Smooth muscle cell (in vitro differentiated cells): Measurements from ENCODE around the gene HAL. TPM values are rescaled to one million over a fixed set of nuclear protein-coding genes. Genes with fewer than 3 reads are reported as not detected.

ENCODE experiments used
- DNase-seq: peaks from one replicate; lab custom pipeline; 2025; ENCODE audit not compliant: unreplicated experiment; lab: John Stamatoyannopoulos, UW
- H2AFZ ChIP-seq: fragments of 200-600 bp; sonication (generic); 2 replicates; pipeline ENCODE4 v1.6.0; 2016; ENCODE audit warnings: antibody characterized with exemption, low read depth, mild to moderate bottlenecking
- H3F3A ChIP-seq: fragments of 200-600 bp; sonication (generic); 2 replicates; pipeline ENCODE4 v1.6.0; 2017; ENCODE audit warnings: antibody characterized with exemption, low read depth
- H3K27ac ChIP-seq: fragments of 200-600 bp; sonication (generic); 2 replicates; pipeline ENCODE4 v1.5.1; 2016; ENCODE audit warnings: low read depth, mild to moderate bottlenecking
- H3K27me3 ChIP-seq: fragments of 200-600 bp; sonication (generic); 2 replicates; pipeline ENCODE4 v1.6.1; 2016; ENCODE audit warnings: low read depth, mild to moderate bottlenecking
- H3K36me3 ChIP-seq: fragments of 200-600 bp; sonication (generic); 2 replicates; pipeline ENCODE4 v1.5.1; 2016; ENCODE audit warnings: low read depth
- H3K4me1 ChIP-seq: fragments of 200-600 bp; sonication (generic); 2 replicates; pipeline ENCODE4 v1.5.1; 2016; ENCODE audit warnings: low read depth
- H3K4me2 ChIP-seq: fragments of 200-600 bp; sonication (generic); 2 replicates; pipeline ENCODE4 v1.6.0; 2016; ENCODE audit warnings: mild to moderate bottlenecking
- H3K4me3 ChIP-seq: fragments of 200-600 bp; sonication (generic); 2 replicates; pipeline ENCODE4 v1.5.1; 2016; ENCODE audit warnings: mild to moderate bottlenecking
- H3K79me2 ChIP-seq: fragments of 200-600 bp; sonication (generic); 2 replicates; pipeline ENCODE4 v1.6.0; 2016; ENCODE audit warnings: low read depth, mild to moderate bottlenecking
- H3K9ac ChIP-seq: fragments of 200-600 bp; sonication (generic); 2 replicates; pipeline ENCODE4 v1.6.0; 2016; ENCODE audit warnings: low read depth
- H3K9me3 ChIP-seq: fragments of 200-600 bp; sonication (generic); replicated peaks from 2 replicates; pipeline ENCODE4 v1.5.1; 2016; ENCODE audit warnings: low read depth
- H4K20me1 ChIP-seq: fragments of 200-600 bp; sonication (generic); 2 replicates; pipeline ENCODE4 v1.6.0; 2016; ENCODE audit warnings: low read depth
- WGBS: methylation state at CpG from one replicate; pipeline ENCODE4 v1.1.7; 2016; ENCODE audit warnings: low lambda C conversion rate; 5-methylcytosine and 5-hydroxymethylcytosine counted together
- polyA plus RNA-seq: library from polyadenylated mRNA; unstranded; fragments of >200 nt; fragmentation: Nextera tagmentation; extraction: Ambion mirVana; gene quantifications from 2 replicates; pipeline ENCODE4 v1.2.1, GENCODE V29; 2016
- total RNA-seq: library from RNA; depleted of rRNA; stranded (reverse); fragments of >200 nt; gene quantifications from 2 replicates; pipeline ENCODE4 v1.2.3, GENCODE V29; 2014
- TF ChIP-seq, protein P1 (sequence below): fragments of 200-600 bp; sonication (generic); IDR thresholded peaks from 2 replicates; pipeline ENCODE4 v1.5.1; 2017; ENCODE audit warnings: borderline replicate concordance, mild to moderate bottlenecking, antibody characterized with exemption; ENCODE audit not compliant: insufficient read depth, poor library complexity, severe bottlenecking

HAL gene
- total and polyA plus RNA-seq, 2 experiments from 2014 or later: 0.31 TPM; not detected in 1

DNA sequence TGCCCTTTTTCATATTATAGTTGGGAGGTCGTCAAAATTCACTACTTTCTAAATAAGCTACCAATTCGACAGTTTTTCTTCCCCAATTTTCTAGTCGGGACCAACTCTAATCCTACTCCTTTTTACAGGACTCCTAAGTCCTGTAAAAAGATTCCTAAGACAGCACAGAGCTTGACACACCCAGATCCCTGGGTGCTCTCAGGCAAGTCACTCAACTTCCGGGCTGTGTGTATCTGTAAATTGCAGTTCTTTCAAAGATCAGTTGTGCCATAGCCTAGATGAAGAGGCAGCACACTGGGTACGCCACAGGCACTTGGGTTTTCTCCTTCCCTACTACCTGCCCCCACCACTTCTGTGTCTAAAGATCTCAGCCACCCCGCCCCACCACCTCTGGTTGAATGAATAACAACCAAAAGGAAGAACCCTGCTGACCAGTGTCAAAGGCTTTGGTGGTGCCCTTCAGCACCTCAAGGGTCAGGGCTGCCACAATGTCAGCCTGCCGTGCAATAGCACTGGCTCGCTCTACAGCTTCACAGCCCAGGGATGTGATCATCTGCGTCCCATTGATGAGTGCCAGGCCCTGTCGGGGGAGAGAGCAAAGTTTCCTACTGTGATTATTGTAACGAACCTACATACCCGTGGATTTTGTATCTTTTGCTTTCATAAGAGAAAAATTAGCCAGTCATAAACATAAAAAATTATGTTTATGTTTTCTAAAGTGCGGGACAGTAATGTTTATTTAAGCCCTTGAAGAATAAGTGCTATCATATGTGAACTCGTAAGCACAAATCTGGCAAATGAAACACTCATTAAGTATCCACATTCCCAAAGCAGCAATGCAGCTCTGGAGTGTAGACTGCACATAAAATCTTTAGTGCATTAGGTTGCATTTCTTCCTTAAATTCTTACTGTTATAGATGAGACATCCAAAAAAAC is 9.2 kb downstream of the HAL start:
- Histone ChIP-seq H3K27ac (no peak overlapping the region), H3K4me2 (no peak overlapping the region), H3K9ac (no peak overlapping the region), H3K79me2 (no peaks in the 10 kb centered on the region), H3K27me3 (peaks cover 7% of the 10 kb centered on the region), H3K9me3 (no peaks in the 10 kb centered on the region), H2AFZ (no peak overlapping the region), H3K4me3 (no peak overlapping the region), H3F3A (no peaks in the 10 kb centered on the region), H4K20me1 (no peaks in the 10 kb centered on the region), H3K36me3 (no peaks in the 10 kb centered on the region), H3K4me1 (no peaks in the 10 kb centered on the region)
- DNase-seq: no peak
- 66% methylated on average over 14 of the region's 14 CpGs for WGBS
- TF ChIP-seq, protein P1, sequence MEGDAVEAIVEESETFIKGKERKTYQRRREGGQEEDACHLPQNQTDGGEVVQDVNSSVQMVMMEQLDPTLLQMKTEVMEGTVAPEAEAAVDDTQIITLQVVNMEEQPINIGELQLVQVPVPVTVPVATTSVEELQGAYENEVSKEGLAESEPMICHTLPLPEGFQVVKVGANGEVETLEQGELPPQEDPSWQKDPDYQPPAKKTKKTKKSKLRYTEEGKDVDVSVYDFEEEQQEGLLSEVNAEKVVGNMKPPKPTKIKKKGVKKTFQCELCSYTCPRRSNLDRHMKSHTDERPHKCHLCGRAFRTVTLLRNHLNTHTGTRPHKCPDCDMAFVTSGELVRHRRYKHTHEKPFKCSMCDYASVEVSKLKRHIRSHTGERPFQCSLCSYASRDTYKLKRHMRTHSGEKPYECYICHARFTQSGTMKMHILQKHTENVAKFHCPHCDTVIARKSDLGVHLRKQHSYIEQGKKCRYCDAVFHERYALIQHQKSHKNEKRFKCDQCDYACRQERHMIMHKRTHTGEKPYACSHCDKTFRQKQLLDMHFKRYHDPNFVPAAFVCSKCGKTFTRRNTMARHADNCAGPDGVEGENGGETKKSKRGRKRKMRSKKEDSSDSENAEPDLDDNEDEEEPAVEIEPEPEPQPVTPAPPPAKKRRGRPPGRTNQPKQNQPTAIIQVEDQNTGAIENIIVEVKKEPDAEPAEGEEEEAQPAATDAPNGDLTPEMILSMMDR: no peak

DNA sequence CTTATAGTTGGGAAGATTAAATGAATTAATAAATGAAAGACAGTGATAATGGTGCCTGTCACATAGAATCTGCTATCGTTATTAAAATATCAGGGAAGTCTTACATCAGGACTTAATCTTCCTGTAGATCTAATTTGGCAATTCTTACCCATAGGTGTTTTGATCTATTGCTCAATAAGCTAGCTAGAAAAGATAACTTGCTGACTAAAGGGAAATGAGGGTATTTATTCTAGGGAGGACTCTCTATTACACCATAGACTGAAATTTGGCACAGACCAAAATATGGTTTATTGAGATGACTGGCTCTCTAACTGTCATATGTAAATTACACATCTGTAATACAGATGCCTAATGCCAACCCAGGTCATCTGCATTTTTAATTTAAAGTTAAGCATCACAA is 11.5 kb downstream of the HAL start:
- TF ChIP-seq, protein P1: no peak
- Histone ChIP-seq H3K4me3 (no peak overlapping the region), H3K27me3 (peaks cover 7% of the 10 kb centered on the region), H3K4me1 (no peaks in the 10 kb centered on the region), H3K79me2 (no peaks in the 10 kb centered on the region), H3F3A (no peaks in the 10 kb centered on the region), H3K27ac (no peak overlapping the region), H3K36me3 (no peaks in the 10 kb centered on the region), H2AFZ (no peak overlapping the region), H3K9me3 (no peaks in the 10 kb centered on the region), H3K9ac (no peak overlapping the region), H4K20me1 (no peaks in the 10 kb centered on the region), H3K4me2 (no peak overlapping the region)
- WGBS: 97% methylated on average over 1 of the region's 1 CpG
- no peak for DNase-seq

DNA sequence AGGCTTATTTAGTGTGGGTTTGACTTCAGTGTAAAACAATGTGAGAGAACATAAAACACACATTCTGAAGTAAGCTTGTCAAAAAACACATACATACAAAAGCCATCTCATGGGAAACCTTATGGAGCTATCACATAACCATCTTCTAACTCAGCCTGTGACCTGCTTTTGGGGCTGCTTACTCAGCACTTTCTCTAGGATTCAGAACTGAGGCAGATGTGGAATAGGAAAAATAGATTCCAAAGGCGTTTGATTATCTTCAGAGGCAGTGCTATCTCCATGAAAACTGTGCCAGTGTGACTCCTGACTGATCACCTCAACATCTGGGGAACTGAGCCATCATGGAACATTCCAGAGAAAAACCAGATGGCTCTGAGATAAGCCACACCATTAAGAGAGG is 13.5 kb downstream of the HAL start:
- 85% methylated on average over 1 of the region's 1 CpG for WGBS
- TF ChIP-seq, protein P1: no peak
- H3K9me3 ChIP-seq: no peaks in the 10 kb centered on the region

More for the DNA sequence above, 13.5 kb downstream of the HAL start:
- Histone ChIP-seq H3K4me1 (no peaks in the 10 kb centered on the region), H3K79me2 (no peaks in the 10 kb centered on the region), H3K27ac (no peak overlapping the region), H3K9ac (no peak overlapping the region), H3K4me3 (no peak overlapping the region), H3K36me3 (no peaks in the 10 kb centered on the region), H3F3A (no peaks in the 10 kb centered on the region), H4K20me1 (no peaks in the 10 kb centered on the region), H3K27me3 (no peaks in the 10 kb centered on the region), H3K4me2 (no peak overlapping the region), H2AFZ (no peak overlapping the region)
- no peak for DNase-seq
